NCI-H128 (cell line): Measurements from ENCODE around the gene LRTM2.

ENCODE experiments used
- DNase-seq: peaks from one replicate; lab custom pipeline; 2025; ENCODE audit not compliant: unreplicated experiment; lab: John Stamatoyannopoulos, UW

The LRTM2 gene

GRCh38 chr12:1882850-1883470 is 62.6 kb downstream of the LRTM2 start:
- DNase-seq: no peak

GRCh38 chr12:1883513-1883912 is 63.1 kb downstream of the LRTM2 start:
- no peak for DNase-seq

GRCh38 chr12:1884651-1885050 is 64.3 kb downstream of the LRTM2 start:
- no peak for DNase-seq

GRCh38 chr12:1885082-1885596 is 64.8 kb downstream of the LRTM2 start:
- no peak for DNase-seq

GRCh38 chr12:1885599-1886245 is 65.4 kb downstream of the LRTM2 start:
- no peak for DNase-seq
